ENCODE results near the gene CORO2A.

CORO2A gene

DNA sequence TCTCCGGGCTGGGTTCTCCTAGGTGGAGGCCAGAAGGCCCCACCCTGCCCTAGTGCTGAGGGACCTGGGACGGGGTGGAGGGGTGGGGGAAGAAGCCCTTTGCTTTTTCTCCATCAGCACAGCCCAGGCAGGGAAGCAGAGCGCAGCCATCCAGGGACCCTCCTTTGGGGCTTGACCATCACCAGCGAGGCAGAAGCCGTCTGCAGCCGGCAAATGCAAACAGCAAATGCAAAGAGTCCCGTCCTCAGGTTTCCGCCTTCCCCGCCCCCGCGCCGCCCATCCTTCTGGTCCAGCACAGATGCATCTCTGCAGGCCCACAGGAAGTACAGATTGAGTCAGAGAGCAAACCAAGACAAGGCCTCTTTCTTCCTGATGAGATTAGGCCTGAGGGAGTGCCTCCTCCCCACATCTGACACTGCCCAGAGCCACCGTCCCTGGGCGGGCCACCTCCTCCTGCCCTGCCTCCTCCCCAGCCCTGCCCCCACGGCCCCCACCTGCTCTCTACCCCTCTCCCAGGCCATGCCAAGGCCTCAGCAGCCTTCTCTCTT is 23.4 kb downstream of the CORO2A start:
- DNase-seq: no peak

DNA sequence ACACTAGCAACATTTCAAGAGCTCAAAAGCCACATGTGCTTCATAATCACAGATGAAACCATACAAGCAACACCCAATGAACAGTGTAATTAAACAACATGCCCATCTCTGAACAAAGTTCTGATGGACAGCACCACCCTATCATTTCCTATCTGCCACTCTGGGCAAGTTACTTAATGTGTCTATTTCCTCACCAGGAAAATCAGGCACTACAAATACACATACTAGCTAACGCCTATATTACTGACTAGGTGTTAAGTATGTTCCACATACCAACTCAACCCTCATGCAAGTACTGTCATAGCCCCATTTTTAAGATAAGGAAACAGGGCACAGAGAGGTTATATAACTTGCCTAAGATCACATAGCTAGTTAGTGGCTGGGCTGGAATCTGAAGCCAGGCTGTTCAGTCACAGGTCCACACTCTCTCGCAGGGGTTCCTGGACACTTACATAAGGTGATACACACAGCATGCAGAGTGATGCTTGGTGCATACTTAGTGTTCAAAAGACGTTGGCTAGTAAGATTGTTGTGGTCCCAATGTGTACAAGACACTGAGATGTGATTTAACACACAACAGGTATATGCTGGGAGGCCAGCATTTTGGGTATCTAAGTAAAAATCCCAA is 24.2 kb downstream of the CORO2A start:
- DNase-seq: no peak

DNA sequence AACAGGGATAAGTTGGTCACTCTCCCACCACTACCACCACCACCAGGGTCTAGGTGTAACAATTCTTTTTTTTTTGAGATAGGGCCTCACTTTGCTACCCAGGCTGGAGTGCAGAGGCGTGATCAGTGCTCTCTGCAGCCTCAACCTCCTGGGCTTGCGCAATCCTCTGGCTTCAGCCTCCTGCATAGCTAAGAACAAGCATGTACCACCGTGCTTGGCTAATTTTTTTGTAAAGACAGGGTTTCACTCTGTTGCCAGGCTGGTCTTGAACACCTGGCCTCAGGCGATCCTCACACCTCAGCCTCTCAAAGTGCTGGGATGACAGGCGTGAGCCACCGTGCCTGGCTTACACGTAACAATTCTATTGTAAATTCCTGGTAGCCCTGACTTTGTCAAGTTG is 27.5 kb downstream of the CORO2A start:
- no peak for DNase-seq

DNA sequence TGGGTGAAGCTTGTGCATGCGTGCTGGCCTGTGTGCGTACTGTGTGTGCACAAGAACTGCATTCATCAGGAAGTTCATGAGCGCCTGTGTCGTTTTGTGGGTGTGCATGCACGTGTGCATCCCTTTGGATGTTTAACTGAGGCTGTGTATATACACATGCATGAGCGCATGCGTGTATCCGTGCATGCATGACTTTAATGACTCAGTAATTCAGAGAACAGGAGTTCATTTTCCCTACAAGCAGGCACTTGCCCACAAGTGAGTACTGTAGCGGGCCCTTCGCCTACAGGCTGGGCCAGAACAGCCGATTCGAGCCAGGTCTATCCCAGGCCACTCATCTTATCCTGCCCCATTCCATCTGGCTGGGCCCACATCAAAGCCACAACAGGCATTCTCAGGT is 29.8 kb downstream of the CORO2A start:
- DNase-seq: no peak

DNA sequence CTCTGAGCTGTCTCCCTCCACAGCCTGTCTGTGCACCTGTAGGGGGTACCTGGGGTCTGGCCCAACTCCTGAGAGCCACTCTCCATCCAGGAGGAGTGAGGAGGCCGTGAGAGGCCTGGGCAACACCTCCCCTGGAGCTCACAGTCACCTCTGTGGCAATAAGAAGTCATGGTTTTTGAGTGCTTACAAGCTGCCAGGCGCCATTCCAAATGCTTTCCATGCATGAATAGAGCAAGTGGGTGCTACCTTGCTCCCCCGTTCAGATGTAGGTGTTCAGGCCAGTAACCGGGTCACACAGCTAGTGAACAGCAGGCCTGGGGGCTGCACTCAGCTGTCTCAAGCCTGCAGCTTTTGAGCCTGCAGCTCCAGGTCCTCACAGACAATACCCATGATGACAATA is 30.6 kb downstream of the CORO2A start:
- DNase-seq: no peak

DNA sequence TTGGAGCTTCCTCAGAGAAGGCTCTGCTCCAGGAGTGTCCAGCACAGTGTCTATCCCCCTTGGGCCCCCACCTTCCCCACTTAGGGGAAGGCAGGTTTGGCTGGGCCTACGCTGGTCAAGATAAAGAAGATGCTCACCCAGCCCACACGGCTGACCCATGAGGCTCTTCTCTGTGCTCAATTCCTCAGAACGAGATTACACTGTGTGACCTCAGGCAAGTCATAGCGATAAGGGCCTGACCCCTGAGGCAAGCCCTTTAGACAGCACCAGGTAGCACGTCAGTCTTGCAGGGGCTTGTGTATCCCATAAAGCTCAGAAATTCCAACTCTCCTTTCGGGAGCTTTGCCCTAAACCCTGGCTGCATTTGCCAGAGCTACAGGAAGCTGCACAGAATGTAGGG is 32.6 kb downstream of the CORO2A start:
- DNase-seq: no peak

DNA sequence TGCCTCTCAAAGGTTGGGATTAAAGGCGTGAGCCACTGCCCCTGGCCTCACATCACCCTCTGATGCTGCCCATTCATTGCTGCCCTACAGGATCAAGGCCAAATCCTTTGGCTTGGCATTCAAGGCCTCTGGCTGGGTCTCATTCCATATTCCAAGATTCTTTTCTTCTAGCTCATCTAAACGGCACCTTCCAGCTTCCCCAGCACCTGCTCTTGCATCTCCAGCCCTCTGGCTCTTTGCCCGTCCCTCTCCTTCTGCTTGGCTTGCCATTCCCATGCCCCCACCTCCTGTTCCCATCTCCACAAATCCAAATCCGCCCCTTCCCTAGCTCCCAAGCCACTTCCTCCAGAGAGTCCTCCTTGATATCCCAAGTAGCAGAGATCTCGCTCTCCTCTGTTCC is 33.1 kb downstream of the CORO2A start:
- DNase-seq: no peak

DNA sequence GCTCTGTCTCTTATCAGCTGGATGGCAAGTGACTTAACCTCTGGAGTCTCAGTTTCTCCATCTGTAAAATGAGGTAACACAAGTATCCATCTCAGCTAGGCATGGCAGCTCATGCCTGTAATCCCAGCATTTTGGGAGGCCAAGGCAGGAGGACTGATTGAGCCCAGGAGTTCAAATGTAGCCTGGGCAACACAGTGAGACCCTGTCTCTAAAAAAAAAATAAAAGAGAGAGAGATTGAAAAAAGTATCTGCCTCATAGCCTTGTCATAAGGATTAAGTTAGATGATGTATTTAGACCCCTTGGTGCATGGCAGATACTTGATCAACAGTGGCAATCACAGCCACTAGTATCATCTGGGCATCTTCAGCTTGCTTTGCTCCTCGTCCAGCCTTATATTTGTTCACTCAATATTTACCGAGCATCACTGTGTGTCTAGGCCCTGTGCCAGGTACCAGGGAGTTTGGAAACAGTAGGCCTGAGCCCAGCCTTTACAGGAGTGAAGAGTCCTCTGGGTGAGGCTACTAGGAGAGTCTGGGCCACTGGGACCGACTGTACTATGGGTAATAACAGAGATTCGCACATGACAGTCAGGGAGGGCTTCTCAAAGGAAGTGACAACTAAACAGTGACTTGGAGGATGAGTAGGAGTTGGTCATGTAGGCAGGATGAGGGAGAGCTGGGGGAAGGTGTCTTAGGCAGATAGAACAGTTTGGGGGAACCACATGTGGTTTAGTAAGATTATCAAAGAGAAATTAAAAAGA is 34.2 kb downstream of the CORO2A start:
- no peak for DNase-seq

DNA sequence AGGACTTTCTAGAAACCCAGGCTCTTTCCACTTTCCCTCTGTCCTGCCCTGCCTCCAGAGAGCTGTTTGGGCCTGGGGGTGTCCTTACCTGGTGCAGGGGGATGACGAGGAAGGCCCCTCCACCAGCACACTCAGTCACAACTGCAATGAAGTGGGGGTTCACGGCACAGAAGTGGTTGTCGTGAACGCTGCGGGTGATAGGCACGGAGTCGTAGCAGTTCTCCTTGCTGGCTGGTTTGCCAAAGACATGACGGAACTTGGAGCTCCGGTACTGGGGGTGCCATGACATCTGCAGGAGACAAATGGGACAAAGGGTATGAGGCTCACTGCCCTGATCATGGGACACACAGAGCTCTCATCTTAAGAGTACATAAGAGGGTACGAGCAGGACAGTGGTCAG is 35.1 kb downstream of the CORO2A start:
- DNase-seq: no peak

DNA sequence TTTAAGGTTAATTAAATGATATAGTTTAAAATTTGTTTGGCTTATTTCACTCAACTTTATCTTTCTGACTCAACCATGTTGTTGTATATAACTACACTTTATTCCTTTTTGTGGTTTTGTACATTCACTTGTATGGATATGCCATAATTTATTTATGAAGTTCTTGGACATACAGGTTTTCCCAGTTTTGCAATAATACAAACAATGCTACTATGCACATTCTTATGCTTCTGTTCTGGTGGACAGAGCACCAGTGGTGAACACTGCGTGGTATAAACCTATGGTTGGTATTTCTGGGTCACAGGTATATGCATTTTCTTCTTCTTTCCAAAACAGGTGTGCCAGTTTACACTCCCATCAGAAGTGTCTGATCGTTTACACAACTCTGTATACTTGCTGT is 37.8 kb downstream of the CORO2A start:
- DNase-seq: no peak

DNA sequence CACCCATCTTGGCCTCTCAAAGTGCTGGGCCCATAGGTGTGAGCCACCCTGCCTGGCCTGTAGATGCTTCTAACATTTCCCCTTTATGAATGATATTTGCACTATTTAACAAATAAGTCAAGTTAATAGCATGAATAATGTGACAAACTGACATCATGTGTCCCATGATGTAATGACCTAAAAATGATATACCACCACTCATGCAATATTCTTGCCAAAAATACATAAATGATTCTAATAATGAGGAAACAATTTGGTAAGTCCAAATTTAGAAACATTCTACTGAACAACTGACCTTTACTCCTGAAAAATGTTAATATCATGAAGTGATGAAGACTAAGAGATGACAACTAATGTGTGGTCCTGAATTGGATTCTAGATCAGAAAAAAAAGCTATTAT is 39.9 kb downstream of the CORO2A start:
- DNase-seq: no peak

DNA sequence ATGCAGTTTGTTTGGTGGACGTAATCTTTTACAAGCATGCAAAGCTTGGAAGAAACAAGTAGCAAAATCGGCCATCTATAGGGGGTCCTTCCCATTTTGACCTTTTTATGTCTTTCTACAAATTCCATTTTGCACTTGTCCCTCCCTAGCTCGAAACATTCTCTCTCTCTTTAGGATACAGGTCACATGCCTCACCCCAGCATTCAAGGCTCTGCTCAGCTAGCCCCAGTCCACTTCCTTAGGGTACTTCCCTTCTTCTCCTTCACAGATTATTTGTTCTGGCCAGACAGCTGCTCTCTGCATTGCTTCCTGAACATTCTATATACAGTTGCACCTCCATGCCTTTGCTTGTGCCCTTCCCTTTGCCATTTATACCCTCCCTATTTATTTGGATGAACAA is 41.7 kb downstream of the CORO2A start:
- no peak for DNase-seq

DNA sequence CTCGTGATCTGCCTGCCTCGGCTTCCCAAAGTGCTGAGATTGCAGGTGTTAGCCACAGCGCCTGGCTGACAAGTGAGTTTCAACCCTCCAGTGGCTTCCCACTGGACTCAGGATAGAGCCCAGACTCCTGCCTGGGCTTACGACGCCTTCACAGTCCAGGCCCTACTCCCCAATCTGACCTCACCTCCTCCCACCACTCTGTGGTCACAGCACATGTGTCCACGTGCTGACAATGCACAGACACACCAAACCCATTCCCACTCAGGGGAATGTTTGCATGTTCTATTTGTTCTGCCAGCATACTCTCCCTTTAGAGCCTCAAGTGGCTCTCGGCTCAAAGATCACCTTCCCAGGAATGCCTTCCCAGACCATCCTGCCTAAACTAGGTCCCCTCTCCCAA is 42.3 kb downstream of the CORO2A start:
- no peak for DNase-seq

DNA sequence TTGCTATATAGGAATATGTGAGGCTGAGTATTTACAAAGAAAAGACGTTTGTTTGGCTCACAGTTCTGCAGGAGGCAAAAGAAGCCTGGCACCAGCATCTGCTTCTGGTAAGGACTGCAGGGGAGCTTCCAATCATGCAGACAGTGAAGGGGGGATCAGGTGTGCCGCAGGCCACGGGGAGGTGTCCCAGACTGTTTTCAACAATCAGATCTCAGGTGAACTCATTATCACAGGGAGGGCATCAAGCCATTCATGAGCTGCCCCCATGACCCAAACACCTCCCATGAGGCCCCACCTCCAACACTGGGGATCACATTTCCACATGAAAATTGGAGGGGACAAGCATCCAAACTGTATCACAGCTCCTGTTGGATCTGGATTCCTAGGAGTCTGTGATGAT is 43.0 kb downstream of the CORO2A start:
- DNase-seq: no peak

DNA sequence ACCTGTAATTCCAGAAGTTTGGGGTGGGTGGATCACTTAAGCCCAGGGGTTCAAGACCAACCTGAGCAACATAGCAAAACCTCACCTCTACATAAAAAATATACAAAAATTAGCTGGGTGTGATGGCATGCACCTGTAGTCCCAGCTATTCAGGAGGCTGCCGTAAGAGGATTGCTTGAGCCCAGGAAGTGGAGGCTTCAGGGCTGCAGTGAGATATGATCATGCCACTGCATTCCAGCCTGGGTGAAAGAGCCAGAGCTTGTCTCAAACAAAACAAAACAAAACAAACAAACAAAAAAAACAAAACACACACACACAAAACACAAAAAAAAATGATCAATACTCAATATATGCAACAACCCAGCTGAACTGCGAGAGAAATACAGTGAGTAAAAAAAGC is 44.0 kb downstream of the CORO2A start:
- DNase-seq: no peak

DNA sequence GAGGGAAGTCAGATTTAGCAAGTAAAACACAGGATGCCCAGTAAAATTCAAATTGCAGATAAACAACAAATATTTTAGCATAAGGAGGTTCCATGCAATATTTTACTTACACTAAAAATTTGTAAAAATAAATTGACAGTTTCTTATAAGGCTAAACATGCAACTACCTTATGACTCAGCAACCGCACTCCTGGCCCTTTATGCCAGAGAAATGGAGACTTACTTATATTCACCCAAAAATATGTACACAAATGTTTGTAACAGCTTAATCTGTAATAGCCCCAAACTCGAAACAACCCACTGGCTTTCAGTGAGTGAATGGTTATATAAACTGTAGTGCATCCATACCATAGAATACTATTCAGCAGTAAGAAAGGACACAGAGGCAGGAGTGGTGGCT is 44.9 kb downstream of the CORO2A start:
- DNase-seq: no peak

DNA sequence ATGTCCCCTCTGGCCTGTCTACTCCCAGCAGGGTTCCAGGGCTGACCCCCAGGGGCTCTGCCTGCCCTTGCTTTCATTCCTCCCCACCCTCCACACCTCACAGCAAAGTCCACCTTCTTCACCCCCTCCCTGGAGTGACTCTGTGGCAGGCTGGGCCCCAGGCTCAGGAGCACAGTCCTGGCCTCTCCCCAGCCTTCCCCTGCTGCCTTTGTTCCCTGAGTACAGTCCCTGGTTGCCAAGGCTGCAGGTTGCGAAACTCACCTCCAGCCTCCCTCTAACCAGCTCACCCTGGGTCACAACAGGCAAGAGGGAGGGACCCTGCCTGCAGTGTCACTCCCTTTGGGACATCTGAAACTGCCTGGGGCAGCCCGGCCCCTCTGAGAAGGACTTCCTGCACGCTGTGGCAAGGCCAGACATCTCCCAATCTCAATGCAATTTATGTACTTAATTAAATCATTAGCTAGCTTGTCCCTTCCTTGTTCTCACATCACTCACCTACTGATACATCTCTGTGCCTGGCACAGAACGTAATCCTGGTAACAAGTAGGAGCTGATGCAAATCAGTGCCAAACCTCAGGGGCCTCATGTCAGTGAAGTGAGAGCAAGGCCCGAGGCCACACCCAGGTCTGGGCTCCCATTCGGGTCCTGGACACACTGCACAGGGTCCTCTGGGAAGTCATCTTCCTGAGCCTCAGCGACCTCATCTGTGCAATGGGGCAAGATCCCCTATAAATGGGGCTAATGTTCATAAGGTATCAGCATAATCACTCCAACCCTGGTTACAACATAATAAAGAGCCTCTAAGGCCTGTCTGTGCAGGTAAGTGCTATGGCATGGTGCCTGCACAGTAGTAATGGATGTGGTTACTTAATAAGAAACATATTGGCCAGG is 46.1 kb downstream of the CORO2A start:
- DNase-seq: no peak

DNA sequence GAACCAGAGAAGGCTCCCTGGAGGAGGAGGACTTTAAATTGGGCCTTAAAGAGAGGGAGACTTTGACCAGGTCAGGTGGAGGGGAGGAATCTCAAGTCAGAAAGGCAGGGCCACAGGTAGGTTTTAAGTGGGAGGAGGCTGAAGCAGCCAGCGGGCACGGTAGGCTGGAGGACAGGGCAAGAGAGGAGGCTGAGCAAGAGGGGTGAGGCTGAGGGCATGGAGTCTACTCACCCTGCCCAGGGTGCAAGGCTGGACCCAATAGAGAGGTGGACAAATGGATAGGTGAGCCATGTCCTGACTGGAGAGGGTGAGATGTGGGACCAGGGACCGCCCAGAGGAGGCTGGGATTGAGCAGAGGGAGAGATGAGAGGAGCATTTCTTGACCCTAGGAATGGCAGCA is 47.8 kb downstream of the CORO2A start:
- no peak for DNase-seq

DNA sequence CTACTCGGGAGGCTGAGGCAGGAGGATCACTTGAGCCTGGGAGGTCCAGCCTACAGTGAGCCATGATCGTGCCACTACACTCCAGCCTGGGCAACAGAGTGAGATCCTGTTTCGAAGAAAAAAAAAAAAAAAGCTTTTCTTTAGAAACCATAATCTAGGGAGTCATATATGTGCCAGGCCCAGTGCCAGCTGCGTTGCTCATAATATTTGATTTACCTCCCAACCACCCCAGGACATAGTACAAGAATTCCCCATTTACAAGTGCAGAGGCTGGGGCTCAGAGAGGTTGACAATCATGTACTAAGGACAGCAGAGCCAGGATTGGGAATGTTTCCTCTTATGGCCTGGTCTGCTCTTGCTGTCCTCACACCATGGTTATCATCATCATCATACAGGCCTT is 48.4 kb downstream of the CORO2A start:
- no peak for DNase-seq

DNA sequence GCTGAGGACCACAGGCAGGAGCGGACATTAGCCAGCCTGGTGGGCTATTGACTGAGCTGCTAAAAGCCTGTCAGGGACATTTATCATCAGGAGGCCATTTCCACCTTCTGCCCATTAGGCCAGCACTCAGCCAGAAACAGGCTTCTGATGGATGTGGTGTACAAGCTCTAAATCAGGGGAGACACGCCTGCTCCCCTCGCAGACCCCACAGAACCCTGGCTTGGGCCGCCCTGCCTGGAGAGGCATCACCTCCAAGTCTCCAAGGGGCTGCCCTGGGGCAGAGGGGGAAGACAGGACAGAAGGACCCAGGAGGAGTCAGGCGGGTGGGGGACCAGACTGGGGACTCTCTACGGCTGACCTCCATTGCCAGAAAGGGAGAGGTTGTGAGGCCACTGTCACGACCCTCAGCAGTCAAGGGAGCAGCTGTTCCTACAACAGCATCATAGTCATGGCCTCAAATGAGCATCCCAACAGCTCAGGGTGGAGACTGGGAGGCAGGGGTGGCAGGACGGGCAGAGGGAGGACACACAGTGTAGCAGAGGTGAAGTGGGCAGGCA is 49.4 kb downstream of the CORO2A start:
- DNase-seq: no peak

DNA sequence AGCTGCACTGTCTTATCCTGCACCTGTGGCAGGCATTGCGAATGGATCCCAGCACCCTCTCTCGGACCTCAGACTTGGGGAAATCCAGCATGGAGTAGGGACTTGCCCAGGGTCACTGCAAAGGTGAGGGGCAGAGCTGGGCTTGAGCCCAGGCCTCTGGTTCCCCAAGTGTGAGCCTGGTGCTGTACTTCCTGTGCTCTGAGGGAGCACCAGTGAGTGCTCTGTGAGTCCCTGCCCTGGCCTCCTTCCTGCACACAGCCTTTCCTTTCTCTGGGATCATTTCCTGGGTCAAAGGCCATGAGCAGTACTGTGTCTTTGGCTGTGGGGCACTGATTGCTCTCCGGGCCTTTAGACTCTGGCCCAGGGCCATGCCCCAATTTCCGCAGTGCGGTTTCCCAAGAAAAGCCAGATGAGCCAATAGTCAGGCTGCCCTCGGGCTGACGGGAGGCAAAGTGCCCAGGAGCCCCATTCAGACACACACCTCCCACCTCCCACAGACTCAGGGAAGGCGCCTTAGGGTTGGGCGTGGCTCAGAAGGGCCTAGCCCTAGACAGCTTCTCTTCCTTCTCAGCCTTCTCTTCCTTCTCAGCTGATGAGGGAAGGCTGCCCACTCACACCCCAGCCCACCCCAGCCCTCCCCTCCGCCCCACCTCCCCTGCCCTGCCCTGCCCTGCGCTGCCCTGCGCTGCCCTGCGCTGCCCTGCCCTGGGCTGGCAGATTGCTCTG is 50.1 kb downstream of the CORO2A start:
- DNase-seq: no peak

DNA sequence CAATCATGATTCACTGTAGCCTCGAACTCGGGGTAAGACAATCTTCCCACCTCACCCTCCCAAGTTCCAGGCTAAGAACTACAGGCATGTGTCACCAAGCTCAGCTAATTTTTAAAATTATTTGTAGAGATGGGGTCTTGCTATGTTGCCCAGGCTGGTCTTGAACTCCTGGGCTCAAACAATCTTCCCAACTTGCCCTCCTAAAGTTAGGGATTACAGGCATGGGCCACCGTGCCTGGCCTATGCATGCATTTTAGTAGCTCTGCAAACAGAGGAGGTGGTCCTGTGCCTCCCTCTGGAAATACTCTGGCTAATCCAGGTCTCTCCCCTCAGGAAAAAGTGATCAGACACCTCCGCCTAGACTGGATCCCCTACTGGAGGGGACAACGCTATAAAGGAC is 51.9 kb downstream of the CORO2A start:
- DNase-seq: no peak
